CD4-positive, alpha-beta T cell treated with Interleukin-17A for 1 hour (primary cell): Measurements from ENCODE around the gene ZNF764.
A peak's percentile ranks its signal among the peaks of the same experiment; 100 is the strongest.
"Not testable (repeated sequence)": the region's sequence is repeated elsewhere in the genome, so short reads cannot be mapped to it uniquely, and the experiment has no call there.

ENCODE experiments used
- DNase-seq: peaks from one replicate; pipeline ENCODE4 v3.0.0-alpha.2; 2020

The ZNF764 gene

DNA sequence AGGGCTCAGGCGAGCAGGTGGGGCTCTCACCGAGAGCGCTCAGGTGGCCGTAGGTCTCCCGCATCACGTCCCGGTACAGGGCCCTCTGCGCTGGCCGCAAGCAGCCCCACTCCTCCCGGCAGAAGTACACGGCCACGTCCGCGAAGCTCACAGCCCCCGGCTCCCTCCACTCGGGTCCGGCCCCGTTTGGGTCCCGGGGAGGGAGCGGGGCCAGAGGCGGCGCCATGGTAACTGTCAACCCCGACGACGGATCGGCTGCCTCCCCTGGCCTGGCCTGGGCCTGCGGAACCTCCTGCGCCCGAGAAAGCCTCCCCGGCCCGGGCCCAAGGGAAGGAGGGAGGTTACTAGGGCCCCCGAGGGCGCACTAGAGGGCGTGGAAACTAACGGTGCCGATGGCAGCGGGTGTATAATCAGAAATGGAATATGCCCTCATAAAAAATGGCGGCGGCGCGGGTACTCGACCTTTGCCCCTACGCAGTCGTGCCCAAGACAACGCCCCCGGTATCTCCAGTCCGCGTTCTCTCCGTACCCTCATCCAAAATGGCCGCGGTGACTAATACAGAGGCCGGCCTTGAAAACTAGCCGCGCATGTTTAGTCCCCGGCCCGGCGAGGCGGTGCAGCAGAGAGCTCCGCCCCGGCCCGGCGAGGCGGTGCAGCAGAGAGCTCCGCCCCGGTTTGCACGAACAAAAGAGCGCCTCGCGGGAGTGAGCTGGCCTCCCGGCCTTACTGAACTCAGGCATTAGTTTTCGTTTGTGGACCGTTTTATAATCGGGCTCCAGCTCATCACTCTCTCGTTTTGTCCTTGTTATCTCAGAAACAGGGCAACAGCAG is at the start of gene ZNF764:
Gene ZNF764 (minus strand): TSS at position 418 of the 832 bp plus-strand sequence. CDS start 192 bp downstream, at position 226.
- peak; percentile 99 for DNase-seq

DNA sequence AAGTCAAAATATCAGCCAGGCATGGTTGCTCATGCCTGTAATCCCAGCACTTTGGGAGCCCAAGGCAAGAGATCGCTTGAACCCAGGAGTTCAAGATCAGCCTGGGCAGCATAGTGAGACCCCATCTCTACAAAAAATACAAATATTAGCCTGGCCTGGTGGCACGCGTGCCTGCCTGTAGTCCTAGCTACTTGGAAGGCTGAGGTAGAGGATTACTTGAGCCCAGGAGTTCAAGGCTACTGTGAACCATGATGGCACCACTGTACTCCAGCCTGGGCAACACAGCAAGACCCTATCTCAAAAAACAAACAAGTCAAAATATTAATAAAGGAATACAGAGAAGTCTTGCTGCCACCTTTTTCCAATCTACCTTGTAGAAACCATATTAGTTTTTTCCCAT is 47.8 kb upstream of the ZNF764 start:
- no peak for DNase-seq

GRCh38 chr16:30605158-30605557 is 47.0 kb upstream of the ZNF764 start:
- no peak for DNase-seq

DNA sequence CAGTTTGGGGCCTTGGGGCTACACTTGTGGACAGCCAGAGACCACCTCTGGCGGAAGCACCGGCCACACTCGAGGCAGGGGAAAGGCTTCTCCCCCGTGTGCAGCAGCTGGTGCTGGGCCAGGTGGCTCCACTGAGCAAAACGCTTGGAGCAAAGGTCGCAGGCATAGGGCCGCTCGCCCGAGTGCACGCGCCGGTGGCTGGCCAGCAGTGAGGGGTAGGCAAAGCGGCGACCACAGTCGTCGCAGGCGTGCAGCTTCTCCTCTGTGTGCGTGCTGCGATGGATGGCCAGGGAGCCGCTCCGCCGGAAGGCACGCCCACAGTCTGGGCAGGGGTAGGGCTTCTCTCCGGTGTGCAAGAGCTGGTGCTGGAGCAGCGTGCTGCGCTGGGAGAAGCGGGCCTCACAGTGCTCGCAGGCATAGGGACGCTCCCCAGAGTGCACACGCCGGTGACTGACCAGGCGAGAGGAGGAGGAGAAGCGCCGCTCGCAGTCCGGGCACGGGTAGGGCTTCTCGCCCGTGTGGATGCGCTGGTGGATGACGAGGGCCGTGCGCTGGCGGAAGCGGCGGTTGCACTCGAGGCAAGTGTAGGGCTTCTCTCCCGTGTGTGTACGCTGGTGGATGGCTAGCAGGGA is 46.3 kb upstream of the ZNF764 start:
- no peak for DNase-seq

DNA sequence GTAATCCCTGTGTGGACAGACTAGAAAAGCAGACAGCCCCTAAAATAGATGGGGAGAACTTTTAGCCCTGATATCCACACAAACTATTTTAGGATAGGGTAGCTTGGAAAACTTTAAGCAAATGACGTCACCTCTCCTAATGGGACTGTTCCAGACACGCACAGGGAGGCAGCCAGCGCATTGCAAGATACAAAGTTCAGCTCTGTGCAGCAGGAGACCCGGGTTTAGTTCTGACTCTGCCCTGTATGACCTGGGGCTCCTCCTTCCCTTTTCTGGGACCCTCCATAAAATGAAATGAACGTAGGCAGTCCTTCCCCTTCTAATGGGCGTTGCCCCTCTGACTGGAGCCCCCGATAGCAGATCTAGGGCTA is 45.8 kb upstream of the ZNF764 start:
- no peak for DNase-seq

GRCh38 chr16:30602616-30603277 is 44.6 kb upstream of the ZNF764 start:
- DNase-seq, result no peak

GRCh38 chr16:30601966-30602365 is 43.8 kb upstream of the ZNF764 start:
- DNase-seq, result no peak

DNA sequence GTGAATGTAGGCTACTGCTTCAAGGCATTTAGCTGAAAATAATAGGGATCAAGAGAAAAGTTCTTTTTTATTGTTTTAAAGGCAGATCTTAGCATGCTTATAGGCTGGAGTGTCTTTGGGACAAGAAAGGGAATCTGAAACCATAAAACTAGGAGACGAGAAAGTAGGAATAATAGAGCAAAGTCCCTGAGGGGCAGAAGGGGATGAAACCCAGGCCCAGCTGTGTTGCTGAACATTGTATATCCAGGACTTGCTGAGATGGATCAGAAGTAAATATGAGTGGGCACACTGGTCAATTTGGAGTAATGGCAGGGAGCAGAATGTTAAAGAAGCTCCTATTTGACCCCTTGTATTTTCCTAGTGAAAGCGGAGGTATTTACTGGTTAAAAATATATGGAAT is 42.8 kb upstream of the ZNF764 start:
- DNase-seq, result no peak

GRCh38 chr16:30600215-30600614 is 42.0 kb upstream of the ZNF764 start:
- no peak for DNase-seq

DNA sequence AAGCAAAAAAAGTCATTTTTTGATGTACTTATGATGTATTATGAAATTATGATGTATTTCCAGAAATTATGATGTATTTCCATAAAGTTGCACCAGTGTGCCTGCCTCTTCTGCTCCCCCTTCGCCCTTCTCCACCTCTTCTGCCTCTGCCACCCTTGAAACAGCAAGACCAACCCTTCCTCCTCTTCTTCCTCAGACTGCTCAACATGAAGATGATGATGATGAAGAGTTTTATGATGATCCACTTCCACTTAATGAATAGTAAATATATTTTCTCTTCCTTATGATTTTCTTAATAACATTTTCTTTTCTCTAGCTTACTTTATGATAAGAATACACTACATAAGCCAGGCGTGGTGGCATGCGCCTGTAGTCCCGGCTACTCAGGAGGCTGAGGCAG is 34.7 kb upstream of the ZNF764 start:
- DNase-seq, result no peak

- DNase-seq, result not testable (repeated sequence)
Observed at GRCh38 chr16:30590869-30591268, 32.7 kb upstream of the ZNF764 start.

DNA sequence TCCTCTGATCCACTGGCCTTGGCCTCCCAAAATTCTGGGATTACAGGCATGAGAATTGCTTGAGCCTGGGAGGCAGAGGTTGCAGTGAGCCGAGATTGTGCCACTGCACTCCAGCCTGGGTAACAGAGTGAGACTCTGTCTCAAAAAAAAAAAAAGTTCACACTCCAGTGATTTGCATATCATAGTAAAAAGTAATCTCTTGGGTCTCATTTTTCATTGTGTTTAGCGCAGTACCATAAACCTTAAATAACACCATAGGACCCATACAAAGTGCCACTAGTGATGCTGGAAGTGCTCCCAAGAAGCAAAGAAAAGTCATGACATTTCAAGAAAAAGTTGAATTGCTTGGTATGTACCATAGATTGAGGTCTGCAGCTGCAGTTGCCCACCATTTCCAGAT is 31.4 kb upstream of the ZNF764 start:
- DNase-seq, result not testable (repeated sequence)

DNA sequence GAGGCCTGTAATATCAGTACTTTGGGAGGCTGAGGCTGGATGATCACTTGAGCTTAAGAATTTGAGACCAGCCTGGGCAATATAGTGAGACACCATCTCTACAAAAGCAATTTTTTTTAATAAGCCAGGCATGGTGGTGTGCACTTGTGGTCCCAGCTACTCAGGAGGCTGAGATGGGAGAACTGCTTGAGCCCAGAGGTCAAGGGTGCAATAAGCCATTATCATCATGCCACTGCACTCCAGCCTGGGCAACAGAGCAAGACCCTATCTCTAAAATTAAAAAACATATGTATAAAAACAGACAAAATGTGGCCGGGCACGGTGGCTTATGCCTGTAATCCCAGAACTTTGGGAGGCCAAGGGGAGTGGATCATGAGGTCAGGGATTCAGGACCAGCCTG is 30.5 kb upstream of the ZNF764 start:
- DNase-seq, result no peak

DNA sequence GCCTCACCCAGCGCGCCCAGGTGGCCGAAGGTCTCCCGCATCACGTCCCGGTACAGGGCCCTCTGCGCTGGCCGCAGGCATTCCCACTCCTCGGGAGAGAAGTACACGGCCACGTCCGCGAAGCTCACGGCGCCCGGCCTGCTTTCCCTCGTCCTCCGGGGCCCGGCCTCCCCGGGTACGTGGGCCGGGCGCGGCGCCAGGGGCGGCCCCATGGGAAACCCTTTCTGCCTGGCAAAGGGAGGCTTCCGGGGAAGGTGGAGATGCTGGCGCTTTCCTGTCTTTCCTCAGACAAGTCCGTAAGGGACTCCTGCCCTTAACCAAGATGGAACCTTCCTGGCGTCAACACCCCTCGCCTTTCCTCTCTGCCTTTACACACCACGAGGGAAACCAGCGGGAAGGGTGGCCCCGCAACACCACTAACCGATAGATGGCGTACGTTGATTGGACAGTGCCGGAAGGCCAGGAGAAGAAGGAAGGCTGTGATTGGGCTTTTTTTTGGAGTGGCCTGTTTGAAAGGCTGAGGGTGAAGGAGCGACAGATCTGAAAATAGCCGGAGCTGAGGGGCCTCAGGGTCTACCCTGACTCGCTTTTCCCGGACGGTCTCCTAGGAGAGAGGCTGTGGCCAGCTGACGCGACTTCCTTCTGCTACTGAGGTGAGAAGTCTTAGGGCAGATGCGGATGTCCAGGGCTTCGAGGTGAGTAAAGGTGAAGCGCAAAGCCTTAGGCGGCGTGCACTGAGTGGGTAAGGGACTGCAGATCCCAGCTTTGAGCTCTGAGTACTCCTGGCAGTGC is 27.4 kb upstream of the ZNF764 start, which contains the start of gene ZNF785:
Gene ZNF785 (minus strand): TSS at position 298 of the 792 bp plus-strand sequence. CDS start 86 bp downstream, at position 212.
- peak; percentile 97 for DNase-seq

GRCh38 chr16:30585022-30585399 is 26.8 kb upstream of the ZNF764 start:
- DNase-seq, result no peak

- no peak for DNase-seq
Observed at GRCh38 chr16:30582611-30583340, 24.6 kb upstream of the ZNF764 start.

DNA sequence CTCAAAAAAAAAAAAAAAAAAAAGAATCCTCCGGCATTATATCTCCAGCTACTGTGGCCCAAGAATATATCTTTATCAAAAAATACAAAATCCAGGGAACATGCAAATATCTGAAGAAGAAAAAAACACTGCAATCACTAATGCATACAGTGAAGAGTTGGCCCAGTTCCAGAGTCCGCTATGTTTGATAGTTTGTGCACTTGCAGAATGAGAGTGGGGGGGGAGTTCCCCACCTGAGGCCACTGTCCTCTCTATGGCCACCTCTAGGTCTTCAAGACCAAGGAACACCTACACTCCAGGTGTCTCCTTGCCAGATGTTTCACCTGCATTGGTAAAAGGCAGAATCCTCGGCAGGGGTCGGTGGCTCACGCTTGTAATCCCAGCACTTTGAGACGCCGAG is 23.3 kb upstream of the ZNF764 start:
- DNase-seq, result no peak

DNA sequence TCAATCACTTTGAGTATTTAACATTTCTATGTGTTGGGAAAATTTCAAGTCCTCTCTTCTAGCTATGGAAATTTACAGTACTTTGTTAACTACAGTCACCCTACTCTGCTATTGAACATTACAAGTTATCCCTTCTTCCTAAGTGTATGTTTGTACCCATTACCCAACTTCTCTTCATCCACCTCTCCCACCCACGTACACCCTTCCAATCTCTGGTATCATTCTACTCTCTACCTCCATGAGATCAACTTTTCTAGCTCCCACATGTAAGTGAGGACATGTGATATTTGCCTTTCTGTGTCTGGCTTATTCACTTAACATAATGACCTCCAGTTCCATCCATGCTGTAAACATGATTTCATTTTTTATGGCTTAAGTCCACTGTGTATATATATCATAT is 16.5 kb upstream of the ZNF764 start:
- no peak for DNase-seq

- peak; percentile 99 for DNase-seq
Observed at GRCh38 chr16:30571445-30572322, 13.5 kb upstream of the ZNF764 start, which contains the start of gene ZNF688. ZNF688 (minus strand) TSS chr16:30571714; CDS start chr16:30571629, 85 bp downstream.

- no peak for DNase-seq
Observed at GRCh38 chr16:30570636-30571444, 12.7 kb upstream of the ZNF764 start.
